Posterior vena cava (tissue), 2 donors: Measurements from ENCODE around the gene TDP2. TPM values are rescaled to one million over a fixed set of nuclear protein-coding genes. Genes with fewer than 3 reads are reported as not detected.
"Not testable (repeated sequence)": the region's sequence is repeated elsewhere in the genome, so short reads cannot be mapped to it uniquely, and the experiment has no call there.

Source experiments
- DNase-seq: peaks from one replicate; pipeline ENCODE4 v3.0.0-alpha.2; 2020; ENCODE audit warnings: low spot score
- intact Hi-C, 2 donors: fragments of 100-400 bp; cut with DNase I; formaldehyde crosslinking; loops; one replicate each; pipeline versions ENCODE4 v1.14.1 to v1.14.2; 2022 to 2023
- total RNA-seq, 2 donors: library from RNA; stranded (reverse); fragmentation: NEBNext Ultra II Directional; extraction: Animal tissue kit (Norgen Biotek cat#: 25700); gene quantifications; one replicate each; pipeline ENCODE4 v1.2.1, GENCODE V29; 2021
- donor health status: DM: yes; HTN: yes; CAD: no.
- donor health status: DM: yes; HTN: yes; CAD: no.

The TDP2 gene
- total RNA-seq, 2 donors from 2014 or later = 25.8 to 32.8 TPM

DNA sequence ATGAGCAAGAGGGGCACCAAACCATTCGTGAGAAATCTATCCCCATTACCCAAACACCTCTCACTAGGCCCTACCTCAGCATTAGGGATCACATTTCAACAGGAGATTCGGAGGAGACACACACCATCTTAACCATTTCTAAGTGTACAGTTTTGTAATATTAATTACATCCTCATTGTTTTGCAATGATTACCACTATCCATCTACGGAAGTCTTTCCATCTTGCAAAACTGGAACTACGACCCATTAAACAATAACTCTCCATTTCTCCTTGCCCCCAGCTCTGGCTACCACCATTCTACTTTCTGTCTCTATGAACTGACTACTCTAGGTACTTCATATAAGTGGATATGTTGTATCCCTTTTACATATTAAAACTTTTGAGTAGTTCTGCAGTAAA is 20.2 kb upstream of the TDP2 start:
- no peak for DNase-seq

DNA sequence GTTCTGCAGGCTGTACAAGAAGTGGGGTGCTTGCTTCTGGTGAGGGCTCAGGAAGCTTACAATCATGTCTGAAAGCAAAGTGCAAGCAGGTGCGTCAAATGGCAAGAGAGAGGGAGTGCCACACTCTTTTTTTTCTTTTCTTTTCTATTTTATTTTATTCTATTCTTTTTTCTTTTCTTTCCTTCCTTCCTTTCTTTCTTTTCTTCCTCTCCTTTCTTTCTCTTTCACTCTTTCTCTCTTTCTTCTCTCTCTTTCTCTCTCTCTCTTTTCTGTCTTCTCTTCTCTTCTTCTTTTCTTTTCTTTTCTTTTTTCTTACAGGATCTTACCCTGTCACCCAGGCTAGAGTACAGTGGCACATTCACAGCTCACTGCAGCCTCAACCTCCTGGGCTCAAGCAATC is 19.7 kb upstream of the TDP2 start:
- intact Hi-C loops = no loop called here
- DNase-seq = no peak

More for the DNA sequence above, 20.2 kb upstream of the TDP2 start:
- intact Hi-C loops = no loop called here

DNA sequence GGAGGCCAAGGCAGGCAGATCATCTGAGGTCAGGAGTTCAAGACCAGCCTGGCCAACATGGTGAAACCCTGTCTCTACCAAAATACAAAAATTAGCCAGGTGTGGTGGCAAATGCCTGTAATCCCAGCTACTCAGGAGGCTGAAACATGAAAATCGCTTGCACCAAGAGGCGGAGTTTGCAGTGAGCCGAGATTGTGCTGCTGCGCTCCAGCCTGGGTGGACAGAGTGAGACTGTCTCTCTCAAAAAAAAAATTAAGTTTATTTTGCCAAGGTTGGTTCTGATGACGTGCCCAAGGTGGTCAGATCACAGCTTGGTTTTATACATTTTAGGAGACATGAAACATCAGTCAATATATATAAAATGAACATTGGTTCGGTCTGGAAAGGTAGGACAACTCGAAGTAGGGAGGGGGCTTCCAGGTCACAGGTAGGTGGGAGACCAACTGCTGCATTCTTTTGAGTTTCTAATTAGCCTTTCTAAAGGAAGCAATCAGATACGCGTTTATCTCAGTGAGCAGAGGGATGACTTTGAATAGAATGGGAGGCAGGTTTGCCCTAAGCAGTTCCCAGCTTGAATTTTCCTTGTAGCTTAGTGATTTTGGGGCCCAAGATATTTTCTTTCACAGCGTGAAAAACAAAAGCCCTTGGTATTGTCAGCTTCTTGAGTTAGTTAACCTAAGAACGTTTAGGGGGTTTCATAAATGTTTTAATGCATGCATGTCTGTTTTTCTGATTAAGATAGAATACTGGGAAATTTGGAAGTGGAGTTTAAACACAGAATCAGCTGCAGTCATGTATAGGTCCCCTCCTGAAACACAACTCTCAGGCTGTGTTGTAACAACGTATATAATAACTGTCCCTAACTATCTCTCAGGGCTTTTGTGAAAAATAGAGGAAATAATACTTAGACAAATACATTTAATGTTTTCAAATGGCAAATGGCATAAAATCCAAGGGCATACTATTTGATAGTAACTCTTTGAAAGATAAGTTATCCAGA is 16.9 kb upstream of the TDP2 start:
- intact Hi-C loops = no loop called here
- no peak for DNase-seq

DNA sequence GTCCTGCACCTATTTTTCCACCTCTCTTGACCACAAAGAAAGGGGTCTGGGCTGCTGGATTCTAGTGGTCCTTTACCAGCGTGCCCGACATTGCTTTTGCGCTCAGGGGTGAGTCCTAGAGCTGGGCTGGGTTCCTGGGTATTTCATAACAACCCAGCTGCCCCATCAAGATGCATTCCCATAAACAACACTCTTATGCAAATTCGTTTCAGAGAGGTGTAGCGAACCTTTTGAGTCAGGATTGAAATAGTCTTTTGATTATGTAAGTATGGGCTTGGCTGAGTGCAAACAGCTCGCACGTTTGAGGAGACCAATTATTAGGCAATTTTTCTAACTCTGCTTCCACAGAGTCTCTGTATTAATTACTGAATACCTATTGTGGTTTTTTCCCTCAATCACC is 13.9 kb upstream of the TDP2 start:
- intact Hi-C loops = no loop called here
- no peak for DNase-seq

DNA sequence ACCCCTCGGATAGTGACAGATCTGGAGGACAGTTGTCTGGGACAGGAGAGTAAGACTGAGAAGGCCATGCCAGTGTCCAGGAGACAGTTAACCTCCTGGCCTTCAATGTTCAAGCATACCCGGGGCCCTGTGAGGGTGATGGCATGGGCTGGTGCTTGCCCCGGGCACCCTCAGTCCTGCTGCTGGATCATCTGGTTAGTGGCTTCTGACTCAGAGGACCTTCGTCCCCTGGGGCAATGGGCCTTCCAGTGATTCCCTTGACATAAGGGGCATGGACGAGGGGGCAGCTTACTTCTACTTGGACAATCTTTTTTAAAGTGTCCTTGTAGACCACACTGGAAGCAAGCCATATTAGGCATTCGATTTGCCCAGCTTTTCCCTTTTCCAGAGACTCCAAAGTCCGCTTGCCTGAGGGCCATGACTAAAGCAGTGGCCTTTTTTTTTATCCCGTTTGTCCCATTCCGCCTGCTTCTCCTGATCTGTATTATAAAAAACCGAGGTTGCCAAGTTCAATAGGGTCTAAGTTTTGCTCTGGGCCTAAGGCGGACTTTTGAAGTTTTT is 12.2 kb upstream of the TDP2 start:
- intact Hi-C loops, DNase-seq: not testable (repeated sequence)

DNA sequence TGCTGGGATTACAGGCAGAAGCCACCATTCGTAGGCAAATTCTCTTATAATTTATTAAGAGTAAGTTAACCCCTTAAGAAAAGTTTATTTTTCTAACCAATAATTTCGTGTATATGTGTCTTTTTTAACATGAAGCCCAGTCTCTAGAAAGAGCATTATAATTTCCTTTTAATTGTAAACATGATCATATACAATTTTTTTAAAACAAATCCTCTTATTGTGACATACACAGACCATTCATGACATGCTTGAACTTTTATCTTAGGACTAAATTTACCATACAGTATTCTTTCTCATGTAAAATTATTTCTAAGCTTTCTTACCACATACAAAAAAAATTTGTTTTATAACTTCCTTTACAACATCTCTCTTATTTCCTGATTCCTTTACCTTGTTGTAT is 6.9 kb upstream of the TDP2 start:
- no peak for DNase-seq
- intact Hi-C loops = no loop called here

DNA sequence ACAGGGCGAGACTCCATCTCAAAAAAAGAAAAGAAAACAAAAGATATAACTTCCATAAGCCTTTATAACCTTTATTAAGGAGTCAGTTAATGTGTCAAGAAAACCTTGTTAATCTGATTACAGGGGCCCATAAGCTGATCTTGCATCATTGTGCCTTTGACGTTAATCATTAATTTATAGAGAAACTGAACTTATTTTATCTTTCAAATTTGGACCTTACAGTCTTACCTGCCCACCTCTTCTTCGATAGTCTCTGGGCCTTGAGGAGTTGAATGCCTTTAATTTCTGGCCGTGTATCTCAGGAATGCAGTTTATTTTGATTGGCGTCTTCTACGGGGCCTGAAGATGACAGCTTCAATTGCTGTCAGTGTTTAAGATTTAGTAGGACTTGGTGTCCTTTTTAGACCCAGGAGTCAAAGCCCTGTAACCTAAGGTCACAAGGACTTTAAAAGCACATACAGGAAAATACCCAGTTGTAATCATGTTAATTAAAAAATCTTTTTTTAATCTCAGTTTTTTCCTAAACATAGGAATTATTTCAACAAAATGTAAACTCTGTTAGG is 6.0 kb upstream of the TDP2 start:
- intact Hi-C loops = no loop called here
- no peak for DNase-seq

DNA sequence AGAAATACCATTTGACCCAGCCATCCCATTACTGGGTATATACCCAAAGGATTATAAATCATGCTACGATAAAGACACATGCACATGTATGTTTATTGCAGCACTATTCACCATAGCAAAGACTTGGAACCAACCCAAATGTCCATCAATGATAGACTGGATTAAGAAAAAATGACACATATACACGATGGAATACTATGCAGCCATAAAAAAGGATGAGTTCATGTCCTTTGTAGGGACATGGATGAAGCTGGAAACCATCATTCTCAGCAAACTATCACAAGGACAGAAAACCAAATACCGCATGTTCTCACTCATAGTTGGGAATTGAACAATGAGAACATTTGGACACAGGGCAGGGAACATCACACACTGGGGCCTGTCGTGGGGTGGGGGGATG is 4.4 kb upstream of the TDP2 start:
- intact Hi-C loops, DNase-seq: not testable (repeated sequence)

DNA sequence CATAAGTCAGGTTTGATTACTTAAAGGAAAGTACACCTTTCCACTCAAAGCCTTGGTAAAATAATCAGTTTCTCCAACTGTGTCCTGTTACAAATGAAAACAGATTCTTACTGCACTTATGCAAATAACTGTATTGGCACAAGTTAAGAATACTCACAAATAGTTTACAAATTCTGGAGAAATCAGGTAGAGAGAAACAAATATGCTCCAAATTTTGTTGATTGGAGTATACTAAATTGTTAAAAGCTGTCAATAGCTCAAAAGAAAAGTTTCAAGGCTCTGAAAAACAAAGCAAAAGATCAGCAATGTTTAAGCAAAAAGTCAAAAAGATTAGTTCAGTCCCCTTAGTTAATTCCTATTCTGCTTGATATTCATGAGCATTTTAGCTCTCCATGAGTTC is 3.8 kb upstream of the TDP2 start:
- DNase-seq, intact Hi-C loops: not testable (repeated sequence)

DNA sequence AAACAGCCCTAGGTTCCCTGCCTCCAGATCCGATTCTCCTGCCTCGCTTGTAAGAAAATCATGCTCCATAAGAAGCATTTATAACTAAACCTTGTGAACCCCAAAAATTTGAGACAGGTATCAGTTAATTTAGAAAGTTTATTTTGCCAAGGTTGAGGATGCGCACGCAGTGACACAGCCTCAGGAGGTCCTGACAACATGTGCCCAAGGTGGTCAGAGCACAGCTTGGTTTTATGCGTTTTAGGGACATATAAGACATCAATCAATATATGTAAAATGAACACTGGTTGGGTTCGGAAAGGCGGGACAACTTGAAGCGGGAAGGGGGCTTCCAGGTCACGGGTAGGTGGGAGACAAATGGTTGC is 2.3 kb upstream of the TDP2 start:
- no peak for DNase-seq
- intact Hi-C loops = no loop called here

DNA sequence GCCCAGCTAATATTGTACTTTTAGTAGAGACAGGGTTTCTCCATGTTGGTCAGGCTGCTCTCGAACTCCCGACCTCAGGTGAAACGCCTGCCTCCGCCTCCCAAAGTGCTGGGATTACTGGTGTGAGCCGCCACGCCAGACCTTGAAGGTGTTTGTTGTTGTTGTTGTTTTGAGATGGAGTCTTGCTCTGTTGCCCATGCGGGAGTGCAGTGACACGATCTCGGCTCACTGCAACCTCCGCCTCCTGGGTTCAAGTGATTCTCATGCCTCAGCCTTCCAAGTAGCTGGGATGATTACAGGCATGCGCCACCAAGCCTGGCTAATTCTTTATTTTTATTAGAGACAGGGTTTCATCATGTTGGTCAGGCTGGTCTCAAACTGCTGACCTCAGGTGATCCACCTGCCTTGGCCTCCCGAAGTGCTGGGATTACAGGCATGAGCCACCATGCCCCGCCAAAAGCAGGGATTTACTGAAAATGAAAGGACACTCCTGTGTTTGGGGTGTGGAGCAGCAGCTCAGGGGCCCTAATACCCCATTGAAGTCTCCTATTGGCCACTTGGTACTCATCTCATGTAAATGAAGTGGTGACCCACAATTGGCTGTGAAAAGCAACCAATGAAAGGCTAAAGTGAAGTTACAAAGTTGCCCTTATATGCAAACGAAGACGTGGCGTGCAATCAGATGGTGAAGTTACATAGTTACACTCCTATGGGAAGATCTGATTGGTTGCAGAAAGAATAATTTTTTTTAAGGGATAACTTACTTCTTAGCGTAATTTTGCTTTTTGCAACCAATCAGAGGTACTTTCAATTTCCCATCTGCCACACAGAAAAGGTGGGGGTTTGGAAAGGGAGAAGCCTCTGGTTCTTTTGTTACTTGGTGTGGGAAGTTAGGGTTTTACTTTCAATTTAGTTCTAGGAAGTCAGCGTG is 1.6 kb upstream of the TDP2 start:
- intact Hi-C loops, DNase-seq: not testable (repeated sequence)

DNA sequence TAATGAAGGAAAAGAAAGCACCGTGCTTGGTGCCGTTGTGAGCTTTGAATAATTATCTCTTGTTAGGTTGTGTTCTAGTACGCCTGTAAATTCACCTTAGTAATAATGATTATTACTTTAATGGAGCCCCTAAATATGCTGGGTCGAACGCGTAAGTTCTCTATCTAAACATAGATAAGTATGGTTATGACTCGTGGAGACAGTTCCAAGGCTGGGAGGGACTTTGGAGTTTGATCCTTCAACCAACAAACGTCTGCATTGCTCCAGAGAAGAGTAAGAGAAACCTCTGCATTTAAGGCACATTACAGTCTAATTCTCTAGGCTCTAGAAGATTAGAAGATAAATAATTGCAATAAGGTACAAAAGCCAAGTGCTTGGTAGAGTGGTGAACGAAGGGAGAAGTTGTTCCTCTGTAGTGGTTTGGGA is 692 bp upstream of the TDP2 start:
- intact Hi-C loops = no loop called here
- DNase-seq = no peak

DNA sequence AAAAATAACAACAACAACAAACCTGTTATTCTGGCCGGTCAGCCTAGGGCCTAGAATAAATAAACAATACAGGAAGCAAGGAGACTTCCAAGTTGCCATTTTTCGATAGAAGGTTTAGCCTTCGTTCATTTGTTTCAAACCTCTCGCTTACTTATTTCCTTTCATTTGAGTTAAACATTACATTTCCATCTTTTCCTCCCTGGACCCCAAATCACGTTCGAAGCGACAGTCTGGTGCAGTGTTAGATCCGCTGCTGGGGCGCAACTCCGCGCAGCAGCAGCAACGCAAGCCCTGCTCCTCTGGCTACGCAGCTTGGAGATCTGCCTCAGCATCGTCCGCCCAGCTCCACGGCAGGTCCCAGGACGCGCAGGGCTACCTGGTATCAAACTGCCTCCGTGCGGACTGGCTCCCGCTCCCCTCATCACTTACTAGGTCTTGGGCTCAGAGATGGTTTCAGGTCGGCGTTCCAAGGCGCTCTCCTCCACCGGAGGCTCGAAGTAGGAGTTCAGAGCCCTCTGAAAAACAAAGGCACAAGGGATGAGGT is 530 bp downstream of the TDP2 start:
- intact Hi-C loops = no loop called here
- DNase-seq = no peak

DNA sequence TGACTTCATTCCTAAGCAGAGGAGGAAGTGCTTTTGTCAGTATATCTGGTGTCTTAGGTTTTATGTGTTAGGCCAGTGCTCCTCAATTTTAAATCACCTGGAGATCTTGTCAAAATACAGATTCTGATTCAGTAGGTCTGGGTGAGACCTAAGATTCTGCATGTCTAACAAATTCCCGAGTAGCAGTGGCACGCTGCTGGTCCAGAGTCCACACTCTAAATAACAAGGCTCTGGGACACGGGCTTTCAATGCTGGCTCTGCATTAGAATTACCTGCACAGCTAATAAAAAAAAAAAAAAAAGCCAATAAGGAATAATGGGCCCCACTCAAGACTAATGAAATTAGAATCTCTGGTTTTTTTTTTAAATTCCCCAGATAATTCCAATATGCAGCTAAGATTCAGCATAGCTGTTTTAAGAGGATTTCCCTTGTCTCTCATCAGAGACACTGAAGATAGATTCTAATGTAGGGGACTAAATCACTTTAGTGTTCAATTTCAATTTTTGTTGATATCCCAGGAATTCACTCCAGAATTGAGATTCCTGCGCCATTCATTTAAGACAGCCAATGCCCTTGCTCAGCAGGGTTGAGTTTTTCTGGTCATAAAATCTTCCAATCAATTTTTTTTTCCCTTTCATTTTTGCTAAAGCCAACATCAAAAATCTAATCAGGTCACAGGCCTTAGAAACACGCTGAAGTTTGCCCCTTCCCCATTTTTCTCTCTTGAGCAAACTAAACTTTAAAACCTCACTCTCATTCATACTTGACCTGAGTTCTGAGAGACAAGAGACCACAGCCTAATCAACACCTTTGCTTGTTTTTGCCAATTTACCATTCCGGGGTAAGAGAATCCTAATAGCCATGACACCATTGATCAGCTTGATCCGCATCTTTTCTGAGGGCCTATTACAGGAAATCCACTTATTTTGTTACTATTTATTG is 2.4 kb downstream of the TDP2 start:
- no peak for DNase-seq
- intact Hi-C loops = no loop called here

DNA sequence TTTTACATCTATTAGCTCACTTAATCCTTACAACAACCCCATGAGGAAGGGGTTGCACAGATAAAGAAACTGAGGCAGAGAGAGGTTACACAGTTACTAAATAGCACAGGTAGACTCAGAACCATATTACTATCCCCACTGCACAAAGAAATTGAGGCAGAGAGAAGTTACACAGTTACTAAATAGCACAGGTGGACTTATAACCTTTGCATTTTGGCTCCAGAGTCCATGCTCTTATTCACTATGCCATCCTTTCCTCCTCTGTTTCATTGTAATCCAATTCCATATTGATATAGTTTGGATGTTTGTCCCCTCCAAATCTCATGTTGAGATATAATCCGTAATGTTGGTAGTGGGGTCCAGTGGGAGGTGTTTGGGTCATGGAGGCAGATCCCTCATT is 3.5 kb downstream of the TDP2 start:
- DNase-seq = no peak
- intact Hi-C loops = no loop called here

DNA sequence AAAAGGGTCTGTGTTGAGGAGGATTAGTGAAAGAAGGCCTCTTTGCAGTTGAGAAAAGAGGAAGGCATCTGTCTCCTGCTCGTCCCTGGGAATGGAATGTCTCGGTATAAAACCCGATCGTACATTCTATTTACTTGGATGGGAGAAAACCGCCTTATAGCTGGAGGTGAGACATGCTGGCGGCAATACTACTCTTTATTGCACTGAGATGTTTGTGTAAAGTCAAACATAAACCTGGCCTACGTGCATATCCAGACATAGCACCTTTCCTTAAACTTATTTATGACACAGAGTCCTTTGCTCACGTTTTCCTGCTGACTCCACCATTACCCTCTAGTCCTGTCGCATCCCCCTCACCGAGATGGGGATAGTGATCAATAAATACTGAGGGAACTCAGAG is 4.5 kb downstream of the TDP2 start:
- intact Hi-C loops = no loop called here
- DNase-seq = no peak

DNA sequence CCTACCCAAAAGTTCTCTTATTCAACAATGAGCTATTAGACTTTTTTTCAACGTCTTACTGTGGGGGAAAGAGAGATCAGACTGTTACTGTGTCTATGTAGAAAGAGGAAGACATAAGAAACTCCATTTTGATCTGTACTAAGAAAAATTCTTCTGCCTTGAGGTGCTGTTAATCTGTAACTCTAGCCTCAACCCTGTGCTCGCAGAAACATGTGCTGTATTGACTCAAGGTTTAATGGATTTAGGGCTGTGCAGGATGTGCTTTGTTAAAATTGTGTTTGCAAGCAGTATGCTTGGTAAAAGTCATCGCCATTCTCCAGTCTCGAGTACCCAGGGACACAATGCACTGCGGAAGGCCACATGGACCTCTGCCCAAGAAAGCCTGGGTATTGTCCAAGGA is 4.9 kb downstream of the TDP2 start:
- DNase-seq, intact Hi-C loops: not testable (repeated sequence)

DNA sequence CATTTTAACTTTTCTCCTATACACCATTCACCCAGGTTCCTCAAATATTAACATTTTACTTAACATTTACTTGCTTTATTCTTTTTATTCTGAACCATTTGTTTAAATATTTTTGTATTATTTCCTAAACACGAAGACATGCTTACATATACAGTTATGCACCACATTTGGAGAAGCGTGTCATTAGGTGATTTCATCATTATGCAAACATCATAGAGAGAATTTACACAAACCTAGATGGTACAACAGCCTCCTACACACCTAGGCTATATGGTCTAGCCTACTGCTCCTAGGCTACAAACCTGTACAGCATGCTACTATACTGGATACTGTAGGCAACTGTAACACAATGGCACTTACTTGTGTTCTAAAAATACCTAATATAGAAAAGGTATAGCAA is 6.6 kb downstream of the TDP2 start:
- intact Hi-C loops = no loop called here
- DNase-seq = no peak
